ENCODE data around the gene PKNOX2. TPM values are rescaled to one million over a fixed set of nuclear protein-coding genes. Genes with fewer than 3 reads are reported as not detected.

The PKNOX2 gene
- total and polyA plus RNA-seq, 2 of the 4 experiments (the other 2 are of a cell fraction), result 0.72 to 2.3 TPM

DNA sequence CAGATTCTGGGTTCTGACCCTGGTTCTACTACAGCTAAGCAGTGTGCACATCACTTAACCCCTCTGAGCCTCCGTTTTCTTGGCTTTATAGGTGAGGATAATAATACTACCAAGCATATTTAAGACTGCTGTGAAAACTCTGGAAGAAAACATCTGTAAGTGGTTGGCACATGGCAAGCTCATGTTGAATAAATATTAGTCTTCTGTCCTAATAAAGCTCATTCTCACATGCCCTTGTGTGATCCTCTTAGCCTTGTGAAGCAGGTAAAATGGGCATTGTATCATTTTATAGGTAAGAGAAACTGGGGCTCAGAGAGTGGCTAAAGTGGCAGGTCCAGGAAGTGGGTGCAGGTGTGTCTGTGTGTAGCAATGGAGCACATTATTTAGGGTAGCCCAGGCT lies 8.5 kb downstream of the PKNOX2 start:
- no peak overlapping the region for H3K56ac ChIP-seq (ENCODE audit: extremely low read depth, insufficient read depth, low read length)
- ChIA-PET POLR2A (ENCODE audit: unreplicated experiment) (no interaction called here), CTCF (interaction anchor here (0.7 kb wide), 1 partner anchor 46 kb away, joined by 3 read pairs; no protein-coding TSS in a partner anchor)
- WGBS, 2 experiments (ENCODE audit: extremely low coverage in 2 of 2, insufficient read length in 1 of 2), result no CpG with 5 or more reads among the region's 1 CpG
- no peak overlapping the region for H4K91ac ChIP-seq (ENCODE audit: insufficient read depth, low read depth, low read length)
- intact Hi-C loops (cut with micrococcal nuclease) (no loop called here), dilution Hi-C loops (cut with HindIII; ENCODE audit: low sequenced_read_pairs, unreplicated experiment) (no loop called here), in situ Hi-C loops (cut with MboI; ENCODE audit: low sequenced_read_pairs) (no loop called here)
- H3K4me3 ChIP-seq (ENCODE audit: insufficient read depth, low read depth, low read length), result no peak overlapping the region
- ATAC-seq (ENCODE audit: low read depth), result no peak
- BruUV-seq (replicated peaks), result no TSS peak
- no peak overlapping the region for H2BK120ac ChIP-seq (ENCODE audit: low read depth, low read length)
- H4K20me1 ChIP-seq (ENCODE audit: insufficient read depth, low read length), result no peaks in the 10 kb centered on the region
- DNase-seq, result no peak
- H2BK5ac ChIP-seq (ENCODE audit: low read depth, low read length, poor library complexity, severe bottlenecking), result no peak overlapping the region
- peaks cover 17% of the 10 kb centered on the region for H3K4me1 ChIP-seq (ENCODE audit: control insufficient read depth, insufficient read depth, low read length)
- no peak overlapping the region for H3K27ac ChIP-seq (ENCODE audit: insufficient read depth, low read length)
- no peak overlapping the region for H2AK9ac ChIP-seq (replicated peaks; ENCODE audit: low read depth, low read length, poor library complexity)
- no peak overlapping the region for H2AK5ac ChIP-seq (ENCODE audit: low read depth, low read length)
- H3K9ac ChIP-seq (ENCODE audit: low read depth, low read length), result no peak overlapping the region
- peaks cover 8% of the 10 kb centered on the region for H3K9me1 ChIP-seq (ENCODE audit: insufficient read depth, low read length)
- H4K8ac ChIP-seq (ENCODE audit: low read depth in 2 of 2, low read length in 2 of 2), result no peak overlapping the region
- H3K23ac ChIP-seq (ENCODE audit: low read depth, low read length), result no peak overlapping the region
- TF ChIP-seq CEBPB (IDR thresholded peaks at IDR 0.05; ENCODE audit: low read depth, low read length) (no peak), CHD1 (IDR thresholded peaks at IDR 0.05; ENCODE audit: low read depth, low read length) (no peak), BHLHE40 (IDR thresholded peaks at IDR 0.05; ENCODE audit: low read depth, low read length) (no peak)
- H3K36me3 ChIP-seq (ENCODE audit: control insufficient read depth, insufficient read depth, low read length), result no peaks in the 10 kb centered on the region
- no peaks in the 10 kb centered on the region for H3K9me3 ChIP-seq (ENCODE audit: control insufficient read depth, insufficient read depth, low read length)
- H3K79me1 ChIP-seq (ENCODE audit: low read depth in 1 of 2, low read length in 2 of 2), result peaks cover 0 to 16% of the 10 kb centered on the region in 2 experiments; a peak in 2 of 4 replicates
- no peak overlapping the region for H2BK15ac ChIP-seq (ENCODE audit: low read depth, low read length)
- H3K14ac ChIP-seq (replicated peaks; ENCODE audit: low read depth, low read length), result no peak overlapping the region
- no peak overlapping the region for H3K4me2 ChIP-seq (ENCODE audit: low read depth, low read length)
- no peak overlapping the region for H3K18ac ChIP-seq (ENCODE audit: low read depth, low read length)
- no peak overlapping the region for H3K4ac ChIP-seq (ENCODE audit: low read depth, low read length)
- H4K5ac ChIP-seq (ENCODE audit: low read depth, low read length), result no peak overlapping the region
- peaks cover 4% of the 10 kb centered on the region; the same call in 1 of the 2 replicates for H3K27me3 ChIP-seq (ENCODE audit: control insufficient read depth, insufficient read depth, low read length)
- no peak overlapping the region for H2AFZ ChIP-seq (replicated peaks; ENCODE audit: low read length, poor library complexity)
- H2BK20ac ChIP-seq (ENCODE audit: low read depth, low read length), result no peak overlapping the region

All from IMR-90 (cell line).